GM21619 (cell line): ENCODE data around the gene PWP1.

ENCODE experiments used
- ATAC-seq: cut with Tn5 transposase; IDR thresholded peaks from one replicate; pipeline ENCODE4 v1.9.1; 2021; ENCODE audit not compliant: unreplicated experiment

PWP1 gene

GRCh38 chr12:107732365-107732764 lies 46.8 kb downstream of the PWP1 start:
- ATAC-seq: no peak

GRCh38 chr12:107734139-107734538 lies 48.5 kb downstream of the PWP1 start:
- no peak for ATAC-seq

- no peak for ATAC-seq
These were observed 50.2 kb downstream of the PWP1 start for GRCh38 chr12:107735763-107736162.

GRCh38 chr12:107736914-107737313 lies 51.3 kb downstream of the PWP1 start:
- ATAC-seq: peak; percentile 95

GRCh38 chr12:107748472-107748871 lies 62.9 kb downstream of the PWP1 start:
- ATAC-seq: no peak

- no peak for ATAC-seq
These were observed 63.5 kb downstream of the PWP1 start for GRCh38 chr12:107749083-107749482.

GRCh38 chr12:107759410-107759809 lies 73.8 kb downstream of the PWP1 start:
- no peak for ATAC-seq

- peak; percentile 22 for ATAC-seq
These were observed 74.7 kb downstream of the PWP1 start for GRCh38 chr12:107760207-107760808.

- peak; percentile 89 for ATAC-seq
These were observed 75.4 kb downstream of the PWP1 start, which contains the start of gene PRDM4 for GRCh38 chr12:107760809-107761501. PRDM4 (minus strand) TSS chr12:107761137; CDS start chr12:107760515, 622 bp downstream.

GRCh38 chr12:107761502-107761904 lies 75.9 kb downstream of the PWP1 start:
- ATAC-seq: no peak
